ENCODE results near the gene RFX1. TPM values are rescaled to one million over a fixed set of nuclear protein-coding genes. Genes with fewer than 3 reads are reported as not detected.
"Not testable (repeated sequence)": the region's sequence is repeated elsewhere in the genome, so short reads cannot be mapped to it uniquely, and the experiment has no call there.

The RFX1 gene
- total RNA-seq, result 16.0 and 17.0 TPM in 2 replicates

DNA sequence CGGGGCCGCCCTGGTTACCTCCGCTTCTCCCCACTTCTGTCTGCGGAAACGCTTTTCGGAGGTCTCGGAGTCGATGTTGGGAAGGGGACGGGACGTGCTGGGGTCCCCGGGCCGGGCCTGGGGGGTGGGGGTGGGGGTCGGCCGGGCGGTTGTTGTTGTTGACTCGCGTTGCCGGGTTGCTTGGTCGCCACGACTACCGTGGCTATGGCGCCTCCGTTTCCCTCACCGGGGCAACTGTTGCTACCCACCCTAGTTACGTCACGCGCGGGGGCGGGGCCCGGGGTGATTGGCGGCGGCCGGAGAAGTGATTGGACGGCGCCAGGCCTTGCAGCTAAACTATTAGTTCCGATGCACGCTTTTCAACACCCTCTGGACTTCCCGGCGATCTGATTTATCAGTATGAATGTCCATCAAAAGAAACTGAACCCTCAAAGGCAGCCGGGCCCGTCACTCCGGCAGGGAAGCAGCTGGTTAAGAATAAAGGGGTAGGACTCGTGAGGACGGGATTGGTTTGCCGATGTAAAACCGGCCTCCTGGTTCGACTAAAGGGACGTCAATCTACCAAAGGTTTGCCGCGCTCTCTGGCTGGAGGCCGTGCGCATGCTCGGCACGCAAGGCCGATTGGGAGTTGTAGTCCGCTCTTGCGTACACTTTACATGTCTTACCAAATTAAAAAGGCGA, at the start of gene RFX1:
Gene RFX1, minus strand, starts transcription at position 236 of the 681 bp plus-strand sequence. CDS start 12,477 bp downstream, outside the sequence.
- Mint-ChIP-seq H3K4me3 (peak within 1 kb of the TSS; percentile 87), H3K4me1 (ENCODE audit: low read depth) (peaks cover 36% of the 10 kb centered on the region), H3K9me3 (no peaks in the 10 kb centered on the region), H3K36me3 (ENCODE audit: low read depth) (no peaks in the 10 kb centered on the region), H3K27ac (peak within 1 kb of the TSS; percentile 99), H3K27me3 (ENCODE audit: insufficient read depth) (peaks cover 2% of the 10 kb centered on the region)
- peak; percentile 99 for DNase-seq (ENCODE audit: low spot score)
- intact Hi-C loops (cut with micrococcal nuclease), result loop anchor here (1.0 to 10.0 kb wide), 10 partner anchors 20 to 851 kb away; partner anchors contain the start of genes BRME1, CC2D1A, DCAF15 and DNAJB1

DNA sequence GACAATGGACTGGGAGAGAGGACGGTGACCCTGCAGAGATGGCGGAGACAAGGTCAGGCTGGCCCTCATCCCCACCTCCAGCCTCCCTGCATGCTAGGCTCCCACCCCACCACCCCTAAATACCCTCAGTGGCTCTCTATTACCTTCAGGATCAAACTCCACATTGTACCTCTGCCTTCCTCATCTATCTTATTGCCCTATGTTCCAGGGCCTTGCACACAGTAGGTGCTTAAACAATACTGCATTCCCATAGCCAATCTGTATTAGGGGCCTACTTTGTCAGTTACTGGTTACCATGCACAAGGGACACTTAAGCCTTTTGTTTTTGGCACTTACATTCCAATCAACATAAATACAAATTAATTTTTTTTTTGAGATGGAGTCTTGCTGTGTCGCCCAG, 49.3 kb upstream of the RFX1 start:
- intact Hi-C loops (cut with micrococcal nuclease), result no loop called here
- Mint-ChIP-seq H3K9me3 (peaks cover 4% of the 10 kb centered on the region), H3K36me3 (ENCODE audit: low read depth) (peaks cover 27% of the 10 kb centered on the region), H3K27ac (no peak overlapping the region), H3K4me3 (no peak overlapping the region), H3K27me3 (ENCODE audit: insufficient read depth) (peaks cover 33% of the 10 kb centered on the region), H3K4me1 (ENCODE audit: low read depth) (peaks cover 19% of the 10 kb centered on the region)
- DNase-seq (ENCODE audit: low spot score), result no peak

- peaks cover 16% of the 10 kb centered on the region for H3K4me1 Mint-ChIP-seq (ENCODE audit: low read depth)
- peaks cover 34% of the 10 kb centered on the region for H3K36me3 Mint-ChIP-seq (ENCODE audit: low read depth)
- intact Hi-C loops (cut with micrococcal nuclease), result no loop called here
- no peak overlapping the region for H3K4me3 Mint-ChIP-seq
- H3K9me3 Mint-ChIP-seq, result peaks cover 4% of the 10 kb centered on the region
- H3K27me3 Mint-ChIP-seq (ENCODE audit: insufficient read depth), result peaks cover 29% of the 10 kb centered on the region
- DNase-seq (ENCODE audit: low spot score), result no peak
- no peak overlapping the region for H3K27ac Mint-ChIP-seq
Observed at GRCh38 chr19:14054721-14055120, 48.6 kb upstream of the RFX1 start.

- Mint-ChIP-seq H3K4me1 (ENCODE audit: low read depth) (peaks cover 14% of the 10 kb centered on the region), H3K9me3 (peaks cover 4% of the 10 kb centered on the region), H3K27ac (peak overlapping the region; percentile 84), H3K36me3 (ENCODE audit: low read depth) (peaks cover 36% of the 10 kb centered on the region), H3K27me3 (ENCODE audit: insufficient read depth) (peaks cover 25% of the 10 kb centered on the region), H3K4me3 (no peak overlapping the region)
- intact Hi-C loops (cut with micrococcal nuclease), result no loop called here
- no peak for DNase-seq (ENCODE audit: low spot score)
Observed at GRCh38 chr19:14054099-14054498, 48.0 kb upstream of the RFX1 start.

- H3K9me3 Mint-ChIP-seq, result peaks cover 4% of the 10 kb centered on the region
- no peak overlapping the region for H3K4me3 Mint-ChIP-seq
- H3K27ac Mint-ChIP-seq, result no peak overlapping the region
- H3K4me1 Mint-ChIP-seq (ENCODE audit: low read depth), result peaks cover 12% of the 10 kb centered on the region
- peaks cover 40% of the 10 kb centered on the region for H3K36me3 Mint-ChIP-seq (ENCODE audit: low read depth)
- H3K27me3 Mint-ChIP-seq (ENCODE audit: insufficient read depth), result peaks cover 19% of the 10 kb centered on the region
- intact Hi-C loops (cut with micrococcal nuclease), result no loop called here
- no peak for DNase-seq (ENCODE audit: low spot score)
Observed at GRCh38 chr19:14053500-14053899, 47.4 kb upstream of the RFX1 start.

- peaks cover 41% of the 10 kb centered on the region for H3K36me3 Mint-ChIP-seq (ENCODE audit: low read depth)
Observed at GRCh38 chr19:14053032-14053431, 46.9 kb upstream of the RFX1 start.

DNA sequence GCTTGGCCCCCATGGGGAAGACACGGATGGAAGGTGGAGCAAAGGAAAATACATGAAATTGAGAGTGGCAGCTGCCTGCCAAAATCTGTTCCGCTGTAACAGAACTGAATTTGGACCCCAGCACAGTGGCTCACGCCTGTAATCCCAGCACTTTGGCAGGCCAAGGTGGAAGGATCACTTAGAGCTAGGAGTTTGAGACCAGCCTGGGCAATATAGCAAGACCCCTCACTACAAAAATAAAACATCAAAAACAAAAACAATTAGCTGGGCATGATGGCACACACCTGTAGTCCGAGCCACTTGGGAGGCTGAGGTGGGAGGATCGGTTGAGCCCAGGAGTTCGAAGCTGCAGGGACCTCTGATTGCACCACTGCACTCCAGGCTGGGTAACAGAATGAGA, 46.4 kb upstream of the RFX1 start:
- Mint-ChIP-seq H3K4me1 (ENCODE audit: low read depth) (peaks cover 7% of the 10 kb centered on the region), H3K27ac (no peak overlapping the region), H3K36me3 (ENCODE audit: low read depth) (peaks cover 41% of the 10 kb centered on the region), H3K4me3 (no peak overlapping the region), H3K27me3 (ENCODE audit: insufficient read depth) (peaks cover 9% of the 10 kb centered on the region), H3K9me3 (peaks cover 4% of the 10 kb centered on the region)
- no peak for DNase-seq (ENCODE audit: low spot score)
- intact Hi-C loops (cut with micrococcal nuclease), result no loop called here

More at GRCh38 chr19:14053032-14053431, 46.9 kb upstream of the RFX1 start:
- Mint-ChIP-seq H3K4me1 (ENCODE audit: low read depth) (peaks cover 11% of the 10 kb centered on the region), H3K4me3 (no peak overlapping the region), H3K27ac (no peak overlapping the region), H3K9me3 (peaks cover 4% of the 10 kb centered on the region), H3K27me3 (ENCODE audit: insufficient read depth) (peaks cover 14% of the 10 kb centered on the region)
- intact Hi-C loops (cut with micrococcal nuclease), result no loop called here
- no peak for DNase-seq (ENCODE audit: low spot score)

GRCh38 chr19:14051980-14052379, 45.9 kb upstream of the RFX1 start:
- intact Hi-C loops (cut with micrococcal nuclease), result no loop called here
- Mint-ChIP-seq H3K27ac (no peak overlapping the region), H3K4me1 (ENCODE audit: low read depth) (peaks cover 7% of the 10 kb centered on the region), H3K36me3 (ENCODE audit: low read depth) (peaks cover 41% of the 10 kb centered on the region), H3K27me3 (ENCODE audit: insufficient read depth) (peaks cover 9% of the 10 kb centered on the region), H3K9me3 (peaks cover 4% of the 10 kb centered on the region), H3K4me3 (no peak overlapping the region)
- DNase-seq (ENCODE audit: low spot score), result no peak

DNA sequence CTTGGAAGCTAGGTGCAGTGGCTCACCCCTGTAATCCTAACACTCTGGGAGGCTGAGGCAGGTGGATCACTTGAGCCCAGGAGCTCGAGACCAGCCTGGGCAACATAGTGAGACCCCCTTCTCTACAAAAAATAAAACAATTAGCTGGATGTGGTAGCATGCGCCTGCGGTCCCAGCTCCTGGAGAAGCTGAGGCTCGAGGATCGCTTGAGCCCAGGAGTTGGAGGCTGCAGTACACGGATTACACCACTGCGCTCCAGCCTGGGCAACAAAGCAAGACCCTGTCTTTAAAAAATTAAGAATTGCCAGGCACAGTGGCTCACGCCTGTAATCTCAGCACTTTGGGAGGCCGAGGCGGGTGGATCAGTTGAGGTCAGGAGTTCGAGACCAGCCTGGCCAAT, 44.8 kb upstream of the RFX1 start:
- H3K27me3 Mint-ChIP-seq (ENCODE audit: insufficient read depth); H3K4me1 Mint-ChIP-seq (ENCODE audit: low read depth); H3K9me3 Mint-ChIP-seq; H3K27ac Mint-ChIP-seq; intact Hi-C loops (cut with micrococcal nuclease); H3K4me3 Mint-ChIP-seq; DNase-seq (ENCODE audit: low spot score): not testable (repeated sequence)
- peaks cover 47% of the 10 kb centered on the region for H3K36me3 Mint-ChIP-seq (ENCODE audit: low read depth)

- H3K9me3 Mint-ChIP-seq, result peaks cover 4% of the 10 kb centered on the region
- intact Hi-C loops (cut with micrococcal nuclease), result no loop called here
- H3K27ac Mint-ChIP-seq, result no peak overlapping the region
- no peak for DNase-seq (ENCODE audit: low spot score)
- no peak overlapping the region for H3K4me3 Mint-ChIP-seq
- peaks cover 7% of the 10 kb centered on the region for H3K4me1 Mint-ChIP-seq (ENCODE audit: low read depth)
- peaks cover 7% of the 10 kb centered on the region for H3K27me3 Mint-ChIP-seq (ENCODE audit: insufficient read depth)
- peaks cover 51% of the 10 kb centered on the region for H3K36me3 Mint-ChIP-seq (ENCODE audit: low read depth)
Observed at GRCh38 chr19:14050512-14050911, 44.4 kb upstream of the RFX1 start.

- Mint-ChIP-seq H3K27ac (no peak overlapping the region), H3K27me3 (ENCODE audit: insufficient read depth) (no peaks in the 10 kb centered on the region), H3K4me1 (ENCODE audit: low read depth) (peaks cover 7% of the 10 kb centered on the region), H3K9me3 (peaks cover 4% of the 10 kb centered on the region), H3K36me3 (ENCODE audit: low read depth) (peaks cover 46% of the 10 kb centered on the region), H3K4me3 (no peak overlapping the region)
- intact Hi-C loops (cut with micrococcal nuclease), result loop anchor here (1.0 to 5.0 kb wide), 2 partner anchors 81 to 168 kb away; no protein-coding TSS in a partner anchor
- peak; percentile 60 for DNase-seq (ENCODE audit: low spot score)
Observed at GRCh38 chr19:14048443-14049153, 42.5 kb upstream of the RFX1 start.

DNA sequence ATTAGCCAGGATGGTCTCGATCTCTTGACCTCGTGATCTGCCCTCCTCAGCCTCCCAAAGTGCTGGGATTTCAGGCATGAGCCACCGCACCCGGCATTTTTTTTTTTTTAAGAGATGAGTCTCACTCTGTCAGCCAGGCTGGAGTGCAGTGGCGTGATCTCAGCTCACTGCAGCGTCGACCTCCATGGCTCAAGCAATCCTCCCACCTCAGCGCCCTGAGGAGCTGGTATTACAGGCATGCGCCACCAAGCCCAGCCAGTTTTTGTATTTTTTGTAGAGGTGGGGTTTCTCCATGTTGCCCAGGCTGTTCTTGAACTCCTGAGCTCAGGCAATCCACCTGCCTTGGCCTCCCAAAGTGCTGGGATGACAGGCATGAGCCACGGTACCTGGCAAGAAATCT, 41.7 kb upstream of the RFX1 start:
- not testable (repeated sequence) for H3K9me3 Mint-ChIP-seq; H3K4me3 Mint-ChIP-seq; H3K27me3 Mint-ChIP-seq (ENCODE audit: insufficient read depth); DNase-seq (ENCODE audit: low spot score); H3K27ac Mint-ChIP-seq
- intact Hi-C loops (cut with micrococcal nuclease), result loop anchor here (1.0 to 5.0 kb wide), 2 partner anchors 81 to 168 kb away; no protein-coding TSS in a partner anchor
- Mint-ChIP-seq H3K4me1 (ENCODE audit: low read depth) (peaks cover 10% of the 10 kb centered on the region), H3K36me3 (ENCODE audit: low read depth) (peaks cover 47% of the 10 kb centered on the region)
